Breast epithelium (tissue), 4 donors: Measurements from ENCODE around the gene VPS51. TPM values are rescaled to one million over a fixed set of nuclear protein-coding genes. Genes with fewer than 3 reads are reported as not detected.
A peak's percentile ranks its signal among the peaks of the same experiment; 100 is the strongest.

Experiments
- DNase-seq, 2 donors: peaks; one replicate each; pipeline ENCODE4 v3.0.0-alpha.2; 2019; ENCODE audit warnings: low spot score in 2 of 2
- H3K27ac ChIP-seq, 2 donors: fragments of 200-600 bp; sonication (generic) in 1 of 2; one replicate each; pipeline ENCODE4 v1.5.1; 2016 to 2019; ENCODE audit warnings: mild to moderate bottlenecking in 1 of 2
- H3K27me3 ChIP-seq, 2 donors: fragments of 200-600 bp; sonication (generic) in 1 of 2; one replicate each; pipeline versions ENCODE4 v1.5.1 to v1.6.0; 2017 to 2019; ENCODE audit warnings: control low read depth in 1 of 2, mild to moderate bottlenecking in 1 of 2
- H3K36me3 ChIP-seq: fragments of 200-600 bp; one replicate; pipeline ENCODE4 v1.5.1; 2019
- H3K4me1 ChIP-seq, 2 donors: fragments of 200-600 bp; sonication (generic); one replicate each; pipeline ENCODE4 v1.5.1; 2016 to 2019; ENCODE audit warnings: control low read depth in 1 of 2
- H3K4me3 ChIP-seq, 3 donors: fragments of 200-600 bp; sonication (generic); 1 replicate in 2 of 3; 2 replicates in 1 of 3; pipeline ENCODE4 v1.5.1; 2016 to 2019; ENCODE audit warnings: mild to moderate bottlenecking in 3 of 3, moderate library complexity in 2 of 3
- H3K9me3 ChIP-seq, 2 donors: fragments of 200-600 bp; sonication (generic) in 1 of 2; one replicate each; pipeline ENCODE4 v1.5.1; 2016 to 2019; ENCODE audit warnings: control low read depth in 1 of 2
- CTCF ChIP-seq, 3 donors: fragments of 450-650 bp; IDR thresholded peaks; one replicate each; pipeline ENCODE4 v1.5.1; 2016 to 2017; ENCODE audit warnings: antibody characterized with exemption in 3 of 3, mild to moderate bottlenecking in 3 of 3, moderate library complexity in 3 of 3
- POLR2A ChIP-seq: fragments of 450-650 bp; IDR thresholded peaks from one replicate; pipeline ENCODE4 v1.6.1; 2016; ENCODE audit warnings: antibody characterized with exemption, mild to moderate bottlenecking, moderate library complexity
- POLR2AphosphoS5 ChIP-seq, 3 donors: sonication (generic); formaldehyde crosslinking; IDR thresholded peaks; one replicate each; pipeline ENCODE4 v1.6.1; 2017; ENCODE audit warnings: antibody characterized with exemption in 3 of 3
- intact Hi-C: fragments of 100-400 bp; cut with DNase I; formaldehyde crosslinking; loops from one replicate; pipeline ENCODE4 v1.15.1; 2023; ENCODE audit warnings: low total_unique reads
- total RNA-seq, 3 donors: library from RNA; depleted of rRNA; stranded (reverse); fragments of >200 nt; gene quantifications; one replicate each; pipeline ENCODE4 v1.1.0, GENCODE V29; 2016

VPS51 gene
- total RNA-seq, 3 donors from 2014 or later, result 166 to 317 (median 218) TPM

GRCh38 chr11:65100674-65101350 lies 4.8 kb downstream of the VPS51 start:
- peaks cover 0 to 10% of the 10 kb centered on the region in 2 donors for H3K4me1 ChIP-seq

DNA sequence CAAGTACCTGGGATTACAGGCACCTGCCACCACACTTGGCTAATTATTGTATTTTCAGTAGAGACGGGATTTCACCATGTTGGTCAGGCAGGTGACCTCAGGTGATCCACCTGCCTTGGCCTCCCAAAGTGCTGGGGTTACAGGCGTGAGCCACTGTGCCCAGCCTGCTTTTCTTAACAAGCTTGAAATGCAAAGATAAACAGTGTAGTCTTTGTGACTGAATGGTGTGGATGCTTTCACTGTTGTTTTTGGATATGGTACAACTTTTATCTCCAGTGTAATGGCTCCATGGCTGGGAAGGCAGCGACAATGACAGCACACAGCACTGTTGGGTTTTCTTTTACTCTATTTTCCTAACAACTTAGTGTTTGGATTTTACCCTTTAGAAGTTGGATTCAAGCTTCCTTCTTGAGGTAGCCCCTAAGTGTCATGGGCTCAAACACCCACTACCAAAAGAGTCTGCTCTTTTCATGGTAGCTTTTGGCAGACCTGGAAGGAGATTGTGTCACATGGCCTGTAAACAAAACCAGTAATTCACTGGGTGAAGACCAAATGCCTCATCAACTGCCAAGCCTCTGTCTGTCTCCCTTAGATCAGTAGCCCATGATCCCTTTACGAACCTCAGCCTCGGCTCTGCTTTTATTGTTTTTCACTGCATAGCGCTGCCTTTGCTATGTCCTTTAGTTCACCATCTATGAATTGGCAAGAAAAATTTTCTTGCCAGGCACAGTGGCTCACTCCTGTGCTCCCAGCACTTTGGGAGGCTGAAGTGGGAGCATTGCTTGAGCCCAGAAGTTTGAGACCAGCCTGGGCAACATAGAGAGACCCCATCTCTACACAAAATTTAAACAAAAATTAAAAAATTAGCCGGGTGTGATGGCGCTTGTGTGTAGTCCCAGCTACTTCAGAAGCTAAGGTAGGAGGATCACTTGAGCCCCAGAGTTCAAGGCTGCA lies 6.4 kb downstream of the VPS51 start:
- Histone ChIP-seq H3K4me3 (no peak overlapping the region), H3K27me3 (no peaks in the 10 kb centered on the region), H3K27ac (peak overlapping the region; percentile 54 to 57), H3K9me3 (no peaks in the 10 kb centered on the region), H3K4me1 (peaks cover 0 to 5% of the 10 kb centered on the region in 2 donors), H3K36me3 (no peaks in the 10 kb centered on the region)
- peak in 1 of 2 donors; percentile 54 for DNase-seq
- intact Hi-C loops, result no loop called here
- TF ChIP-seq POLR2AphosphoS5 (IDR thresholded peaks at IDR 0.05) (peak in 1 of 3 donors; percentile 9), CTCF (IDR thresholded peaks at IDR 0.05) (no peak)

More at GRCh38 chr11:65100674-65101350, 4.8 kb downstream of the VPS51 start:
- intact Hi-C loops, result no loop called here
- Histone ChIP-seq H3K27me3 (no peaks in the 10 kb centered on the region), H3K9me3 (no peaks in the 10 kb centered on the region), H3K27ac (peak overlapping the region; percentile 50 to 54), H3K36me3 (no peaks in the 10 kb centered on the region), H3K4me3 (no peak overlapping the region)
- TF ChIP-seq POLR2AphosphoS5 (IDR thresholded peaks at IDR 0.05) (no peak), CTCF (IDR thresholded peaks at IDR 0.05) (peak in 1 of 3 donors; percentile 25), POLR2A (no peak)
- no peak for DNase-seq

DNA sequence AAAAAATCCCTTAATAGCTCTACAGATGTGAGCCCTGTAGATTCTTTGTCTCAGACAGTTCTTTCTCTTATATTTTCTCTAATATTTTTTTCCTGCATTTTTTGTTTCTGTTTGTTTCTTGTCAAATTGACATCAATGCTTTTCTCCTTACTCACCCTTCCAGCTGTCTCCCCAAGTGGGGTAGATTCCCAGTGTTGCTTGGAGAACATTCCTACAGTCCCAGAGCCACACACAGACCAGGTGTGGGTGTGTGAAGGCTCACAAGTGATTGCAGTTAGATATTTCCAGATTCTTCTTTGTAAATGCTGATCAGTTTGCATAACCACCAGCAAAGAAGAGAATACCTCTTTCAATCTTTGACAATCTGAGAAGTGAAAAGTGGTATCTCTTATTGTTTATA lies 7.5 kb downstream of the VPS51 start:
- peak overlapping the region in 1 of 2 donors; percentile 54 for H3K27ac ChIP-seq
- intact Hi-C loops, result no loop called here
- peaks cover 0 to 5% of the 10 kb centered on the region in 2 donors for H3K4me1 ChIP-seq
- no peaks in the 10 kb centered on the region for H3K27me3 ChIP-seq
- no peak for TF ChIP-seq CTCF (IDR thresholded peaks at IDR 0.05)
- TF ChIP-seq POLR2A, result no peak
- no peak for TF ChIP-seq POLR2AphosphoS5 (IDR thresholded peaks at IDR 0.05)
- H3K9me3 ChIP-seq, result no peaks in the 10 kb centered on the region
- H3K36me3 ChIP-seq, result no peaks in the 10 kb centered on the region
- no peak overlapping the region for H3K4me3 ChIP-seq
- no peak for DNase-seq

- H3K4me1 ChIP-seq, result peaks cover 0 to 5% of the 10 kb centered on the region in 2 donors
- H3K27ac ChIP-seq, result no peak overlapping the region
- H3K36me3 ChIP-seq, result peaks cover 3% of the 10 kb centered on the region
- intact Hi-C loops, result no loop called here
- no peaks in the 10 kb centered on the region for H3K27me3 ChIP-seq
- H3K4me3 ChIP-seq, result no peak overlapping the region
- no peak for DNase-seq
- no peak for TF ChIP-seq POLR2AphosphoS5 (IDR thresholded peaks at IDR 0.05)
- no peak for TF ChIP-seq POLR2A
- no peak for TF ChIP-seq CTCF (IDR thresholded peaks at IDR 0.05)
- no peaks in the 10 kb centered on the region for H3K9me3 ChIP-seq
Observed at GRCh38 chr11:65104628-65105027, 8.6 kb downstream of the VPS51 start.

GRCh38 chr11:65107078-65107477 lies 11.1 kb downstream of the VPS51 start:
- TF ChIP-seq POLR2A (no peak), POLR2AphosphoS5 (IDR thresholded peaks at IDR 0.05) (no peak), CTCF (IDR thresholded peaks at IDR 0.05) (no peak)
- DNase-seq, result no peak
- Histone ChIP-seq H3K36me3 (peaks cover 5% of the 10 kb centered on the region), H3K4me1 (peaks cover 0 to 8% of the 10 kb centered on the region in 2 donors), H3K4me3 (no peak overlapping the region), H3K27me3 (no peaks in the 10 kb centered on the region), H3K9me3 (no peaks in the 10 kb centered on the region), H3K27ac (no peak overlapping the region)
- intact Hi-C loops, result no loop called here
